Measurements from ENCODE around the gene ZNF74.

DNA sequence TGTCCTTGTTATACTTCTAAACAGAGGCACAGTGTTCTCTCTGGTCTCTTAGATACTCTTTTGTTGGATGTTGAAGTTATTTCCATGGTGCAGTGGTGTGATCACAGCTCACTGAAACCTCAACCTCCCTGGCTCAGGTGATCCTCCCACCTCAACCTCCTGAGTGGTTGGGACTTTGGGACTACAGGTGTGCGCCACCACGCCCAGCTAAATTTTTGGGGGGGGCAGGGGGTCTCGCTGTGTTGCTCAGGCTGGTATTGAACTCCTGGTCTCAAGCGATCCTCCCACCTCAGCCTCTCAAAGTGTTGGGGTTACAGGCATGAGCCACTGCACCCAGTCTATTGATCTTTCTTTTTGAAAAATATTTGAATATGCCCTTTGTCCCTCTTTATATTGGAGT, 14.9 kb downstream of the ZNF74 start:
- no peak for TF ChIP-seq EP300 (IDR thresholded peaks at IDR 0.05)
- TF ChIP-seq, protein P1, sequence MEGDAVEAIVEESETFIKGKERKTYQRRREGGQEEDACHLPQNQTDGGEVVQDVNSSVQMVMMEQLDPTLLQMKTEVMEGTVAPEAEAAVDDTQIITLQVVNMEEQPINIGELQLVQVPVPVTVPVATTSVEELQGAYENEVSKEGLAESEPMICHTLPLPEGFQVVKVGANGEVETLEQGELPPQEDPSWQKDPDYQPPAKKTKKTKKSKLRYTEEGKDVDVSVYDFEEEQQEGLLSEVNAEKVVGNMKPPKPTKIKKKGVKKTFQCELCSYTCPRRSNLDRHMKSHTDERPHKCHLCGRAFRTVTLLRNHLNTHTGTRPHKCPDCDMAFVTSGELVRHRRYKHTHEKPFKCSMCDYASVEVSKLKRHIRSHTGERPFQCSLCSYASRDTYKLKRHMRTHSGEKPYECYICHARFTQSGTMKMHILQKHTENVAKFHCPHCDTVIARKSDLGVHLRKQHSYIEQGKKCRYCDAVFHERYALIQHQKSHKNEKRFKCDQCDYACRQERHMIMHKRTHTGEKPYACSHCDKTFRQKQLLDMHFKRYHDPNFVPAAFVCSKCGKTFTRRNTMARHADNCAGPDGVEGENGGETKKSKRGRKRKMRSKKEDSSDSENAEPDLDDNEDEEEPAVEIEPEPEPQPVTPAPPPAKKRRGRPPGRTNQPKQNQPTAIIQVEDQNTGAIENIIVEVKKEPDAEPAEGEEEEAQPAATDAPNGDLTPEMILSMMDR (IDR thresholded peaks at IDR 0.05): no peak
